Activated CD4-positive, alpha-beta T cell treated with anti-CD3 and anti-CD28 coated beads, Interleukin-2, amount 10 ng/mL, durations not matched to agents 24 days and 14 days (primary cell): ENCODE results near the gene TNRC6B. TPM values are rescaled to one million over a fixed set of nuclear protein-coding genes. Genes with fewer than 3 reads are reported as not detected.

Experiments used
- DNase-seq: peaks from one replicate; pipeline ENCODE4 v3.0.0; 2022
- H3K27ac Mint-ChIP-seq: one replicate; pipeline ENCODE4 v1.8.0; 2022; ENCODE audit warnings: mild to moderate bottlenecking, mixed read lengths
- H3K27me3 Mint-ChIP-seq: one replicate; pipeline ENCODE4 v1.8.0; 2022; ENCODE audit warnings: mixed read lengths
- H3K36me3 Mint-ChIP-seq: one replicate; pipeline ENCODE4 v1.8.0; 2022; ENCODE audit warnings: low read depth, mild to moderate bottlenecking, mixed read lengths
- H3K4me1 Mint-ChIP-seq: one replicate; pipeline ENCODE4 v1.8.0; 2021; ENCODE audit warnings: mixed read lengths
- H3K4me3 Mint-ChIP-seq: one replicate; pipeline ENCODE4 v1.8.0; 2022; ENCODE audit warnings: mild to moderate bottlenecking, moderate library complexity, mixed read lengths
- H3K9me3 Mint-ChIP-seq: one replicate; pipeline ENCODE4 v1.8.0; 2021; ENCODE audit warnings: mixed read lengths
- intact Hi-C: fragments of 100-400 bp; cut with micrococcal nuclease; formaldehyde crosslinking; loops from one replicate; pipeline ENCODE4 v1.15.1; 2023
- total RNA-seq: library from RNA; stranded (reverse); gene quantifications from 2 replicates; pipeline ENCODE4 v1.2.3, GENCODE V29; 2022

The TNRC6B gene
- total RNA-seq, 1 donor from 2014 or later, result 31.3 TPM

- no peak for DNase-seq
- Mint-ChIP-seq H3K9me3 (no peaks in the 10 kb centered on the region), H3K27ac (peak overlapping the region; percentile 26), H3K4me3 (no peak overlapping the region), H3K36me3 (peaks cover 33% of the 10 kb centered on the region), H3K4me1 (peaks cover 48% of the 10 kb centered on the region), H3K27me3 (no peaks in the 10 kb centered on the region)
- intact Hi-C loops, result no loop called here
Observed at GRCh38 chr22:40249286-40249685, 71.6 kb downstream of the TNRC6B start.

DNA sequence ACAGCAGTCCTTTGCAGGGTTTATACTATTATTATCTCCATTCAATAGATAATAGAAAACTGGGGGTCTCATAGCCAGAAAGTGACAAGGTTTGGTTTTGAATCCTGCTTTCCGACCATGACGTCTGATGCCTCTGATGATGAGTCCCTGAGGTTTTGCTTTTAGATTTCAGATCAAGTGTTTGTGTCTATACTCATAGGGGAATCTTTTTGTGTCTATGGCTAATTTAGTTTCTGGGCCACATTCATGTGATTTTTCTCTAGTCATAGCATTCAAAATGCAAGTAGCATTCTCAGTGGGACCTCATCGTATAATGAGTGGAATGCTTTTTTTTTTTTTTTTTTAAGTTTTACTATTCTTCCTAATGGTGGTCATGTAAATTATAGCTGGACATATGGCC, 72.9 kb downstream of the TNRC6B start:
- no peaks in the 10 kb centered on the region for H3K27me3 Mint-ChIP-seq
- no peaks in the 10 kb centered on the region for H3K9me3 Mint-ChIP-seq
- peaks cover 43% of the 10 kb centered on the region for H3K4me1 Mint-ChIP-seq
- DNase-seq, result no peak
- H3K27ac Mint-ChIP-seq, result peak overlapping the region; percentile 59
- H3K36me3 Mint-ChIP-seq, result peaks cover 30% of the 10 kb centered on the region
- no peak overlapping the region for H3K4me3 Mint-ChIP-seq
- intact Hi-C loops, result loop anchor here (2.0 kb wide), 2 partner anchors 54 to 74 kb away; no protein-coding TSS in a partner anchor

- DNase-seq, result no peak
- Mint-ChIP-seq H3K27ac (peak overlapping the region; percentile 59), H3K4me3 (no peak overlapping the region), H3K4me1 (peaks cover 48% of the 10 kb centered on the region), H3K27me3 (no peaks in the 10 kb centered on the region), H3K36me3 (peaks cover 31% of the 10 kb centered on the region), H3K9me3 (no peaks in the 10 kb centered on the region)
- intact Hi-C loops, result loop anchor here (2.0 kb wide), 2 partner anchors 54 to 74 kb away; no protein-coding TSS in a partner anchor
Observed at GRCh38 chr22:40251106-40251505, 73.4 kb downstream of the TNRC6B start.

DNA sequence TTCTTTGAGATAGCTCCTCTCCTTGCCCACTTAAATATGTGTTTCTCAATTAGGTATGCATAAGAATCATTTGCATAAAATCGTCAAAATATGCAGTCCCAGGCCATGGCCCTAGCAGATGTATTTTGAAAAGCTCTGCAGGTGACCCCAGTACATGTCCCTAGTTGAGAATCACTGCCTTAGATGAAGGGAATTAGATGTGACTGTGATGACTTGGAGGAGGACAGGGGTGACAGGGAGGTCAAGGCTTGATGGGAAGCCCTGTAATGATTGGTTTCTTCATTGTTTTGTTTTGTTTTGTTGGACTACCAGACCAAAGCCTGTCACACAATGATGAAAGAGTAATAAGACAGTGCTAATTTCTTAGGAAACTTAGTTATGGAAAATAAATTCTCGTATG, 74.4 kb downstream of the TNRC6B start:
- intact Hi-C loops, result no loop called here
- Mint-ChIP-seq H3K27ac (peak overlapping the region; percentile 44), H3K27me3 (no peaks in the 10 kb centered on the region), H3K4me3 (no peak overlapping the region), H3K36me3 (peaks cover 33% of the 10 kb centered on the region), H3K4me1 (peaks cover 50% of the 10 kb centered on the region), H3K9me3 (no peaks in the 10 kb centered on the region)
- no peak for DNase-seq

DNA sequence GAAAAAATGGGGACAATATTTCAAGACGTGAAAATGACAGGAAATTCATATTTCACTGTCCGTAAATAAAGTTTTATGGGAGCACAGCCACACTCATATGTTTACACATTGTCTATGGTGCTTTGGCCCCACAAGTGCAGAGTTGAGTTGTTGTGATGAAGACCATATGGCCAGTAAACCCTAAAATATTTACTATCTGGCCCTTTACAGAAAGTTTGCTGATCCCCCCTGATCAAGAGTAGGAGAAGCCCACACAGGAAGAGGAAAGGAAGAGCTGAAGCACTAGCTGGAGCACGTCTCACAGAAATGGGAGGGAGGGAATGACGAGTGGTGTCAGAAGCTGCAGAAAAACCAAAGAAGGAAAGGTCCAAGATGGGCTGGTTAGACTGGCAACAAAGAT, 78.8 kb downstream of the TNRC6B start:
- Mint-ChIP-seq H3K27me3 (no peaks in the 10 kb centered on the region), H3K9me3 (no peaks in the 10 kb centered on the region), H3K4me1 (peaks cover 41% of the 10 kb centered on the region), H3K27ac (peak overlapping the region; percentile 45), H3K4me3 (no peak overlapping the region), H3K36me3 (peaks cover 42% of the 10 kb centered on the region)
- no peak for DNase-seq
- intact Hi-C loops, result no loop called here

- Mint-ChIP-seq H3K27ac (peak overlapping the region; percentile 65), H3K27me3 (no peaks in the 10 kb centered on the region), H3K9me3 (no peaks in the 10 kb centered on the region), H3K4me1 (peaks cover 41% of the 10 kb centered on the region), H3K4me3 (peak overlapping the region; percentile 48), H3K36me3 (peaks cover 42% of the 10 kb centered on the region)
- intact Hi-C loops, result no loop called here
- DNase-seq, result no peak
Observed at GRCh38 chr22:40258017-40258416, 80.3 kb downstream of the TNRC6B start.

DNA sequence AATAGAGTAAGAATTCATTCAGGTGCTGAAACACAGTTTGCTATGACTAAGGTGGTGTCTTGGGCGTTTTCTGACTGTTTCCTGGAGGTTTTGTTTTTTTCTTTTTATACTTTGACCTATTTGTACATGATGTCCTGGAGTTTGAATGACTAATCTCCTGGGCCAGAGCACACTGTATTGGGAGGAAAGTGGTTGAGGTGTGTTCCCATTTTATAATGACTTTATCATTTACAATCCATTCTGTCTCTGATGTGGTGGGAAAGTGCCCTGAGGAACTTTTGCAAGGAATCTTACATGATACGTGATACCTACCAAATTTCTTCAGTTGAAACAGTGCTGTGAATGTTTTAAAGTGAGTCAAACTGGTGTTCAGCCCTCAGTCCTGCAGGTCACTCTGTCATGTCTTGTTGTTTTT, 80.8 kb downstream of the TNRC6B start:
- intact Hi-C loops, result no loop called here
- peaks cover 43% of the 10 kb centered on the region for H3K36me3 Mint-ChIP-seq
- no peak for DNase-seq
- peak overlapping the region; percentile 65 for H3K27ac Mint-ChIP-seq
- no peaks in the 10 kb centered on the region for H3K9me3 Mint-ChIP-seq
- peak overlapping the region; percentile 48 for H3K4me3 Mint-ChIP-seq
- peaks cover 42% of the 10 kb centered on the region for H3K4me1 Mint-ChIP-seq
- H3K27me3 Mint-ChIP-seq, result no peaks in the 10 kb centered on the region

DNA sequence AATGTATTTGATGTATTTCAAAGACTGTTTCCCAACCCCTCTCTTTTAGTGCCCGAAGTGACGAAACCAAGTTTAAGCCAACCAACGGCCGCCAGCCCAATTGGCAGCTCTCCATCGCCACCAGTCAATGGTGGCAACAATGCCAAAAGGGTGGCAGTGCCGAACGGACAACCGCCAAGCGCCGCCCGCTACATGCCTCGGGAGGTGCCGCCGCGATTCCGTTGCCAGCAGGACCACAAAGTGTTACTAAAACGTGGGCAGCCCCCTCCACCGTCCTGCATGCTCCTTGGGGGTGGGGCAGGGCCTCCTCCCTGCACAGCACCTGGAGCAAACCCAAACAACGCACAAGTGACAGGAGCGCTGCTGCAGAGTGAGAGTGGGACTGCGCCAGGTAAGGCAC, 84.1 kb downstream of the TNRC6B start:
- peaks cover 55% of the 10 kb centered on the region for H3K4me1 Mint-ChIP-seq
- no peak for DNase-seq
- H3K9me3 Mint-ChIP-seq, result peaks cover 9% of the 10 kb centered on the region
- H3K27ac Mint-ChIP-seq, result no peak overlapping the region
- intact Hi-C loops, result no loop called here
- peaks cover 61% of the 10 kb centered on the region for H3K36me3 Mint-ChIP-seq
- H3K4me3 Mint-ChIP-seq, result no peak overlapping the region
- H3K27me3 Mint-ChIP-seq, result no peaks in the 10 kb centered on the region

GRCh38 chr22:40263191-40263590, 85.5 kb downstream of the TNRC6B start:
- Mint-ChIP-seq H3K9me3 (peaks cover 9% of the 10 kb centered on the region), H3K4me3 (no peak overlapping the region), H3K27ac (peak overlapping the region; percentile 60), H3K27me3 (no peaks in the 10 kb centered on the region), H3K4me1 (peaks cover 47% of the 10 kb centered on the region), H3K36me3 (peaks cover 65% of the 10 kb centered on the region)
- intact Hi-C loops, result no loop called here
- DNase-seq, result peak; percentile 67

DNA sequence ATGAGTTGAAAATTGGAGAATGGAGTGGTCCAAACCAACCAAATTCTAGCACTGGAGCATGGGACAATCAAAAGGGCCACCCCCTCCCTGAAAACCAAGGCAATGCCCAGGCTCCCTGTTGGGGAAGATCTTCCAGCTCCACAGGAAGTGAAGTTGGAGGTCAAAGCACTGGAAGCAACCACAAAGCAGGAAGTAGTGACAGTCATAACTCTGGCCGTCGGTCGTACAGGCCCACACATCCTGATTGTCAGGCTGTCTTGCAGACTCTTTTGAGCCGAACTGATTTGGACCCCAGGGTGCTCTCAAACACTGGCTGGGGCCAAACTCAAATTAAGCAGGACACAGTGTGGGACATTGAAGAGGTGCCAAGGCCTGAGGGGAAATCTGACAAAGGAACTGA, 88.1 kb downstream of the TNRC6B start:
- Mint-ChIP-seq H3K27me3 (no peaks in the 10 kb centered on the region), H3K4me1 (peaks cover 40% of the 10 kb centered on the region), H3K9me3 (peaks cover 9% of the 10 kb centered on the region), H3K4me3 (peak overlapping the region; percentile 17), H3K36me3 (peaks cover 63% of the 10 kb centered on the region), H3K27ac (peak overlapping the region; percentile 42)
- intact Hi-C loops, result no loop called here
- DNase-seq, result no peak

GRCh38 chr22:40270031-40270430, 92.3 kb downstream of the TNRC6B start:
- intact Hi-C loops, result no loop called here
- DNase-seq, result no peak
- Mint-ChIP-seq H3K27me3 (no peaks in the 10 kb centered on the region), H3K4me3 (no peak overlapping the region), H3K4me1 (peaks cover 18% of the 10 kb centered on the region), H3K9me3 (peaks cover 5% of the 10 kb centered on the region), H3K36me3 (peaks cover 53% of the 10 kb centered on the region), H3K27ac (no peak overlapping the region)

GRCh38 chr22:40270748-40271373, 93.1 kb downstream of the TNRC6B start:
- H3K36me3 Mint-ChIP-seq, result peaks cover 45% of the 10 kb centered on the region
- H3K9me3 Mint-ChIP-seq, result peaks cover 1% of the 10 kb centered on the region
- intact Hi-C loops, result no loop called here
- no peak overlapping the region for H3K27ac Mint-ChIP-seq
- H3K4me1 Mint-ChIP-seq, result peaks cover 13% of the 10 kb centered on the region
- H3K27me3 Mint-ChIP-seq, result no peaks in the 10 kb centered on the region
- no peak for DNase-seq
- H3K4me3 Mint-ChIP-seq, result no peak overlapping the region

DNA sequence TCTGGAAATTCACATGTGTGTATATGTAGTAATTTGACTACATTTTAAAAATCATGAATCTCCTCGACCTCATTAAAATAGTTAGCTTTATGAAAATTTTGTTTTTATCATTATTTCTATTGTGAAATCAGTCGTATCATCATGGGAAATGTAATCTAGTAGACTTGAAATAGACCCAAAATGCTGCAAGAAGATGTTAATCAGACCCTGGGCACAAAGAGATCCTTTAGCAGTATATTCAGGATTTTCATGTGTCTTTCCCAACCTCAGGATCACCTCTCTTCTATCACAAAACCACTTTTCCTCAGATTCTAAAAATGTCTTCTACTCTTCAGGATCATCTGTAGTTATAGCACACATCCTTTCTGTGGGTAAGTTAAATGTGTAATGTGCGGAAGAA, 93.7 kb downstream of the TNRC6B start:
- Mint-ChIP-seq H3K4me1 (peaks cover 13% of the 10 kb centered on the region), H3K36me3 (peaks cover 42% of the 10 kb centered on the region), H3K9me3 (no peaks in the 10 kb centered on the region), H3K27me3 (no peaks in the 10 kb centered on the region), H3K27ac (no peak overlapping the region), H3K4me3 (no peak overlapping the region)
- DNase-seq, result no peak
- intact Hi-C loops, result no loop called here

DNA sequence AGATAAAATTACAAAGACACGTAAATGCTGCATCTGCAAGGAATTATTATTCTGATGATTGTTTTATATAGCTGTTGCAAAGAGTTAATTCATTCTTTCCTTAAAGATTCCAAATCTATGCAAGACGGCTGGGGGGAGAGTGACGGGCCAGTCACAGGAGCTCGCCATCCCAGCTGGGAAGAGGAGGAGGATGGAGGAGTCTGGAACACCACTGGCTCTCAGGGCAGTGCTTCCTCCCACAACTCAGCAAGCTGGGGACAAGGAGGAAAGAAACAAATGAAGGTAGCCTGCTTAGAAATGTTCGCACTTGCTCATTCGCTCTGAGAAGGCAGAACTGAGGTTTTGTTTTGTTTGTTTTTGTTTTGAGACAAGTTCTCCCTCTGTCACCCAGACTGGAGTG, 95.6 kb downstream of the TNRC6B start:
- H3K27me3 Mint-ChIP-seq, result no peaks in the 10 kb centered on the region
- H3K4me1 Mint-ChIP-seq, result peaks cover 19% of the 10 kb centered on the region
- intact Hi-C loops, result no loop called here
- H3K9me3 Mint-ChIP-seq, result no peaks in the 10 kb centered on the region
- H3K4me3 Mint-ChIP-seq, result no peak overlapping the region
- H3K27ac Mint-ChIP-seq, result no peak overlapping the region
- peaks cover 43% of the 10 kb centered on the region for H3K36me3 Mint-ChIP-seq
- no peak for DNase-seq
